Activated B cell treated with CpG ODN at 0.5 μM for 24 hours (primary cell): ENCODE measurements around the gene PLEKHG4B. TPM values are rescaled to one million over a fixed set of nuclear protein-coding genes. Genes with fewer than 3 reads are reported as not detected.

ENCODE experiments used
- ATAC-seq: fragments of 200-7000 bp; cut with Tn5 transposase; one replicate; pipeline ENCODE4 v1.10.0; 2021; ENCODE audit warnings: low read depth, mild to moderate bottlenecking, moderate library complexity
- CTCF ChIA-PET: fragments of 350-600 bp; sonication (Branson Sonifier 250); formaldehyde crosslinking; loops from one replicate; lab custom pipeline; 2021; ENCODE audit warnings: antibody characterized with exemption; lab: Charles Lee
- POLR2A ChIA-PET: fragments of 350-600 bp; sonication (Branson Sonifier 250); formaldehyde crosslinking; loops from one replicate; lab custom pipeline; 2021; ENCODE audit warnings: antibody characterized with exemption; lab: Charles Lee
- DNase-seq: peaks from one replicate; pipeline ENCODE4 v3.0.0; 2022
- H3K27ac Mint-ChIP-seq: one replicate; pipeline ENCODE4 v1.8.0; 2020; ENCODE audit warnings: mixed read lengths
- H3K27me3 Mint-ChIP-seq: one replicate; pipeline ENCODE4 v1.8.0; 2021; ENCODE audit warnings: mixed read lengths
- H3K36me3 Mint-ChIP-seq: one replicate; pipeline ENCODE4 v1.8.0; 2021; ENCODE audit warnings: low read depth, mixed read lengths
- H3K4me1 Mint-ChIP-seq: one replicate; pipeline ENCODE4 v1.8.0; 2021; ENCODE audit warnings: mixed read lengths
- H3K4me3 Mint-ChIP-seq: one replicate; pipeline ENCODE4 v1.8.0; 2020; ENCODE audit warnings: mild to moderate bottlenecking, mixed read lengths
- H3K9me3 Mint-ChIP-seq: one replicate; pipeline ENCODE4 v1.8.0; 2020; ENCODE audit warnings: mixed read lengths
- intact Hi-C: fragments of 100-400 bp; cut with micrococcal nuclease; formaldehyde crosslinking; loops from one replicate; pipeline ENCODE4 v1.15.1; 2024
- total RNA-seq: library from RNA; stranded (reverse); gene quantifications from 2 replicates; pipeline ENCODE4 v1.2.3, GENCODE V29; 2022
- TF ChIP-seq, protein P1 (sequence below): fragments of 200-600 bp; IDR thresholded peaks from one replicate; pipeline ENCODE4 v1.8.0; 2022; ENCODE audit warnings: antibody characterized with exemption, mild to moderate bottlenecking

Gene PLEKHG4B
- total RNA-seq, 1 donor from 2014 or later: not detected

- ChIA-PET POLR2A (no interaction called here), CTCF (no interaction called here)
- no peaks in the 10 kb centered on the region for H3K9me3 Mint-ChIP-seq
- intact Hi-C loops: no loop called here
- ATAC-seq (no peak), DNase-seq (no peak)
- TF ChIP-seq, protein P1, sequence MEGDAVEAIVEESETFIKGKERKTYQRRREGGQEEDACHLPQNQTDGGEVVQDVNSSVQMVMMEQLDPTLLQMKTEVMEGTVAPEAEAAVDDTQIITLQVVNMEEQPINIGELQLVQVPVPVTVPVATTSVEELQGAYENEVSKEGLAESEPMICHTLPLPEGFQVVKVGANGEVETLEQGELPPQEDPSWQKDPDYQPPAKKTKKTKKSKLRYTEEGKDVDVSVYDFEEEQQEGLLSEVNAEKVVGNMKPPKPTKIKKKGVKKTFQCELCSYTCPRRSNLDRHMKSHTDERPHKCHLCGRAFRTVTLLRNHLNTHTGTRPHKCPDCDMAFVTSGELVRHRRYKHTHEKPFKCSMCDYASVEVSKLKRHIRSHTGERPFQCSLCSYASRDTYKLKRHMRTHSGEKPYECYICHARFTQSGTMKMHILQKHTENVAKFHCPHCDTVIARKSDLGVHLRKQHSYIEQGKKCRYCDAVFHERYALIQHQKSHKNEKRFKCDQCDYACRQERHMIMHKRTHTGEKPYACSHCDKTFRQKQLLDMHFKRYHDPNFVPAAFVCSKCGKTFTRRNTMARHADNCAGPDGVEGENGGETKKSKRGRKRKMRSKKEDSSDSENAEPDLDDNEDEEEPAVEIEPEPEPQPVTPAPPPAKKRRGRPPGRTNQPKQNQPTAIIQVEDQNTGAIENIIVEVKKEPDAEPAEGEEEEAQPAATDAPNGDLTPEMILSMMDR: no peak
- no peak overlapping the region for H3K27ac Mint-ChIP-seq
- no peaks in the 10 kb centered on the region for H3K4me1 Mint-ChIP-seq
- H3K4me3 Mint-ChIP-seq: no peak overlapping the region
- peaks cover 25% of the 10 kb centered on the region for H3K27me3 Mint-ChIP-seq
- no peaks in the 10 kb centered on the region for H3K36me3 Mint-ChIP-seq
Measured at GRCh38 chr5:85334-85995, 6.5 kb upstream of the PLEKHG4B start.

- no peaks in the 10 kb centered on the region for H3K36me3 Mint-ChIP-seq
- H3K4me3 Mint-ChIP-seq: no peak overlapping the region
Measured at GRCh38 chr5:89337-90286, 2.4 kb upstream of the PLEKHG4B start.

GRCh38 chr5:90590-91547 lies 1.1 kb upstream of the PLEKHG4B start:
- ATAC-seq (no peak), DNase-seq (no peak)
- Mint-ChIP-seq H3K4me3 (peak overlapping the region; percentile 33), H3K9me3 (no peaks in the 10 kb centered on the region), H3K27ac (no peak overlapping the region), H3K36me3 (no peaks in the 10 kb centered on the region), H3K4me1 (peaks cover 8% of the 10 kb centered on the region), H3K27me3 (peaks cover 50% of the 10 kb centered on the region)
- intact Hi-C loops: no loop called here
- CTCF ChIA-PET: no interaction called here
- POLR2A ChIA-PET: no interaction called here
- TF ChIP-seq, protein P1: no peak

More at GRCh38 chr5:89337-90286, 2.4 kb upstream of the PLEKHG4B start:
- DNase-seq (no peak), ATAC-seq (no peak)
- Mint-ChIP-seq H3K9me3 (no peaks in the 10 kb centered on the region), H3K27me3 (peaks cover 41% of the 10 kb centered on the region), H3K4me1 (peaks cover 8% of the 10 kb centered on the region), H3K27ac (no peak overlapping the region)
- POLR2A ChIA-PET: interaction anchor here (0.5 kb wide), 1 partner anchor 188 kb away, joined by 5 read pairs; no protein-coding TSS in a partner anchor
- intact Hi-C loops: no loop called here
- TF ChIP-seq, protein P1: no peak
- CTCF ChIA-PET: no interaction called here

DNA sequence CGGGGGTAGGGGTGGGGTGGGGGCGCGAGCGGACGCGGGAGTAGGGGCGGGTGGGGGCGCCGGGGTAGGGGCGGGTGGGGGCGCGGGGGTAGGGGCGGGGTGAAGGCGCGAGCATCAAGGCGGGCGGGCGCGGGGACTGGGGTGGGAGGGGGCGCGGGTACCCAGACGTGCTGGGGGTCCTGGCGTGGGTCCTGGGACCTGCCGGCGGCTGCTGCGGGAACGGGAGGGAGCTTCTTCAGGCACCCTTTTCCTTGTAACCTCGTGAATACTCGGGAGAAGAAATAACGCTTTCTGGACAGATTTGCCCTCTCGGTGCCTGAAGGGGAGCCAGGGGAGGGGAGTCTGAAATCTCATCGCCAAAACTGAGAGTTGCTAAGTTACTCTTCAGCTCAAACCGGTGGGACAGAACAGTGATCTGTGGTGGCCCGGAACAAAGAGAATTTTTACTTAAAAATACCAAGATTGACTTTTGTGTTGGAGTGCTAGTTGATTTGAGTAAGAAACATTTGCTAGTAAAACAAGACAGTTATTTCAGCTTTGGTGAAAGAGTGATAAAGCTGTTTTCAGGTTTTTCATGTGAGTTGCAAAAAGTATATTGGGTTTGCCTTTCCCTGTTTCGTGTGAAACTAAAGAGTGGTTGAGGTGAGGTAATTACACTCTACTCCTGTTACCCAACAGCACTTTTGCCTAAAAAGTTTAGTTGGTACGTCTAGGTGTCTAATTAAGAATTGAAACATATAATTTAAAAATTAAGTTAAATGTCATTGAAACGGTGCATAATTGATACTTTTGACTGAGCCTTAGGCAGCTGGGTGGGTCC lies 643 bp downstream of the PLEKHG4B start:
- no peak for DNase-seq
- POLR2A ChIA-PET: no interaction called here
- no peak overlapping the region for H3K4me3 Mint-ChIP-seq

More for the DNA sequence above, 643 bp downstream of the PLEKHG4B start:
- CTCF ChIA-PET: no interaction called here
- ATAC-seq: no peak
- H3K27me3 Mint-ChIP-seq: peaks cover 47% of the 10 kb centered on the region
- H3K9me3 Mint-ChIP-seq: no peaks in the 10 kb centered on the region
- intact Hi-C loops: no loop called here
- peaks cover 8% of the 10 kb centered on the region for H3K4me1 Mint-ChIP-seq
- H3K36me3 Mint-ChIP-seq: no peaks in the 10 kb centered on the region
- TF ChIP-seq, protein P1: no peak
- H3K27ac Mint-ChIP-seq: no peak overlapping the region
